Activated CD8-positive, alpha-beta memory T cell treated with anti-CD3 and anti-CD28 coated beads, Interleukin-2, amount 50 U/mL, for 24 hours (primary cell): Measurements from ENCODE around the gene DDX11.
"Not testable (repeated sequence)": the region's sequence is repeated elsewhere in the genome, so short reads cannot be mapped to it uniquely, and the experiment has no call there.

Source experiments
- DNase-seq: peaks from one replicate; pipeline ENCODE4 v3.0.0-alpha.2; 2020; ENCODE audit errors: extremely low read depth

The DDX11 gene

GRCh38 chr12:31073527-31074332 lies at the start of gene DDX11:
DDX11 (plus strand) TSS chr12:31073860; CDS start chr12:31078394, 4,534 bp downstream.
- DNase-seq = peak; percentile 80

GRCh38 chr12:31026202-31026601 lies 47.5 kb upstream of the DDX11 start:
- no peak for DNase-seq

GRCh38 chr12:31027006-31027405 lies 46.7 kb upstream of the DDX11 start:
- not testable (repeated sequence) for DNase-seq

GRCh38 chr12:31029468-31029867 lies 44.2 kb upstream of the DDX11 start:
- DNase-seq = no peak

GRCh38 chr12:31029916-31030562 lies 43.6 kb upstream of the DDX11 start:
- DNase-seq = no peak

GRCh38 chr12:31031951-31032335 lies 41.7 kb upstream of the DDX11 start:
- DNase-seq = no peak

DNA sequence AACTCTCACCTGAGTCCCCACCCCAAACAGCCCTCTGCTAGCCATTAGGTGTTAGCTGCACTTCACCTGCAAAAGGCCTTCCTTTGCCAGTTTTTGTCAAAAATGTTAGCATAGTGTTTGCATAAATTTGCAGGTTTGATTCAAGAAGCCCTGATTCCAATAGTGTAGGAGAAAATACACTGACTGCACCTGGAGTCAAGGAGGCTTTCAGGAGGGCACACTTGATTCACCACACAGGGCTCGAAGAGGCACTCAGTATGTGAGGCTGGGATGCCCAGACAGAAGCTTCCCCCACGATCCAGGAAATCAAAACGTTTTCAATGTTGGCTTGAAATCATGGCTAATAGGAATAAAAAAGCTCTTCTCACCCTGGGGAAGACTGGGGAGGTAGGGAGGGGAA lies 40.5 kb upstream of the DDX11 start:
- DNase-seq = no peak

- no peak for DNase-seq
These were observed 40.0 kb upstream of the DDX11 start for GRCh38 chr12:31033681-31034080.

- DNase-seq = no peak
These were observed 39.3 kb upstream of the DDX11 start for GRCh38 chr12:31034372-31034771.

GRCh38 chr12:31035226-31035625 lies 38.4 kb upstream of the DDX11 start:
- no peak for DNase-seq

DNA sequence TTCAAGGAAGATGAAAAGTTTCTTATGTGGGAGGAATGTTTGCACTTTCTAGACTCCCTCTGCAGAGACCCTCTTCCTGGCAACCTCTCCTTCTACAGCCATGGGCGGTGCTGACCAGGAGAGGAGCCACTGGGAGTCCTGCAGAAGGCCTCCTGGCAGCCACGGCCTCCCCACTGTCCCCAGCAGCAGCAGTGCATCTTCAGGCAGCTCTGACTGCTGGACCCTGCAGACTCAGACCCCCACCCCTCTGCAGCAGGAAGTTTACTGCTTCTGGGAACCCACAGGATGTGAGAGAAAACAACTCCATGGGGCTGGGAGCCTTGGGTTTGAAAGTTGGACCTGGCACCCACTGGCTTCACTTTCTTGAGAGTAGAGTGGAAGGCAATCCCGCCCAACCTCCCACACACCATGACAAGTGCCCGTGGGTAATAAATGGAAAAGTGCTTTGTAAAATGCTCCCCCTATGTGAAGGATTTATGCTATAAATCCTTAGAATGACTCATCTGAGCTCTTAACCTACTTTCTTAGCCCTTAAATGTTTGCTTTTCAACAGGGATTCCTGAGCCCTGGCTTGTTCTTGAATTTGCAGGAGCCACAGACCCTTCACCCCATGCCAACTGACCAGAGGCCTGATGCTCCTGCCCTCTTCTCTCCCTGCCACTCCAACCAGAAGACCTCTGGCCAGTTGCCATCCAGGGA lies 37.5 kb upstream of the DDX11 start:
- no peak for DNase-seq

GRCh38 chr12:31037028-31037427 lies 36.6 kb upstream of the DDX11 start:
- no peak for DNase-seq

- DNase-seq = no peak
These were observed 35.7 kb upstream of the DDX11 start for GRCh38 chr12:31037931-31038330.

- no peak for DNase-seq
These were observed 32.6 kb upstream of the DDX11 start for GRCh38 chr12:31041033-31041564.

DNA sequence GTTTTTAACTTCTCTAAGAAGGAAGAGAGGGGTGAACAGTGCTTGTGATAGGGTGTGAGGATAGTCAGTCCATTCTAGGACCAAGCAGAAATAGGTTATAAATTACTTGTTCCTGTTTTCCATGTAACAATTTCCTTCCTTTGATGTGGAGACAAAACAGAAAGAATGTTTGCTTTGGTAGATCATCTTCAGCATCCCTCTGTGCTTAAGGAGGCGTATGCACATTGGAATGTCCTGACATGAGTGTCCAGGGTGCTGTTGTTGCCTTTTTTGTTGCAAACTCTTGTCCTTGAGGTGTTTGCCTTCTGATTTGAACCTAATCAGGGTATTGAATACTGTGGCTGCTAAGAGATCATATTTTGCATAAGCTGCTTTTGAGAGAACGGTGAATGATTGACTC lies 23.5 kb upstream of the DDX11 start:
- not testable (repeated sequence) for DNase-seq

- not testable (repeated sequence) for DNase-seq
These were observed 23.1 kb upstream of the DDX11 start for GRCh38 chr12:31050548-31050947.

DNA sequence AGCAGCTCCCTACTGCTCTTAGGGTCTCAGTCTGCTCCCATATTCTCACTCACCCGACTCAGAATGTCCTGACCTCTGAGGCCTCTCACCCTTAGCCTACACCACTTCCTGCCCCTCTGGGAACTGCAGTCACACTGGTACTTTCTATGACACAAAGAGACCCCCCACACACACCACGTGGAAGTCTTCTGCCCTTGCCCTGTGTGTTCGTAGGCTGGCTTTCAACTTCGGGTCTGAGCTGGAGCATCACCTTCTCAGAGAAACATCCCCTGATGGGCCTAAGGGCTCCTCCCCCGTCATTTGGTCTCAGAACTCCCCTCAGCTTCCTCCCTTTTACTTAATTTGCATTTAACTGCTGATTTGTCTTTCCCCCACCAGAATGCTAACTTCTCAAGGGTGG lies 22.0 kb upstream of the DDX11 start:
- not testable (repeated sequence) for DNase-seq

- DNase-seq = not testable (repeated sequence)
These were observed 21.5 kb upstream of the DDX11 start for GRCh38 chr12:31052121-31052520.

- DNase-seq = not testable (repeated sequence)
These were observed 20.8 kb upstream of the DDX11 start for GRCh38 chr12:31052666-31053439.

DNA sequence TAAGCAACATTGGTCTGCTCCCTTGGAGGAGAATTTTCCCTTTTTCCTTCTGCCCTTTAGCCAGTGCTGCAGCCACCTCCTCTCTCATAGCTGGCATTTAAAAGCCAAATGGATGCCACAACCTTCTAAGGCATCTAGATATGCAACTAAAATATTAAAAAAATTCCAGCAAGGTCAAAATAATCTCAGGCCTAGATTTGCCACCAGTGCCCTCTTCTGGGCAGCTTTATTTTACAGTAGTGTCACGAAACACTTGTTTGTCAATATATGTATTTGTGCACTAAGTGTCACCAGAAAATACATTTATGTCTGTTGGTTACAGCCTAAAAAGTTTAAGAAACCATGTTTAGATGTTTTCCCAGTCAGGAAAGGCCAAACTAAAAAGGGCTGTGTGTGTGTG lies 19.7 kb upstream of the DDX11 start:
- not testable (repeated sequence) for DNase-seq

- no peak for DNase-seq
These were observed 16.0 kb upstream of the DDX11 start for GRCh38 chr12:31057671-31058070.

DNA sequence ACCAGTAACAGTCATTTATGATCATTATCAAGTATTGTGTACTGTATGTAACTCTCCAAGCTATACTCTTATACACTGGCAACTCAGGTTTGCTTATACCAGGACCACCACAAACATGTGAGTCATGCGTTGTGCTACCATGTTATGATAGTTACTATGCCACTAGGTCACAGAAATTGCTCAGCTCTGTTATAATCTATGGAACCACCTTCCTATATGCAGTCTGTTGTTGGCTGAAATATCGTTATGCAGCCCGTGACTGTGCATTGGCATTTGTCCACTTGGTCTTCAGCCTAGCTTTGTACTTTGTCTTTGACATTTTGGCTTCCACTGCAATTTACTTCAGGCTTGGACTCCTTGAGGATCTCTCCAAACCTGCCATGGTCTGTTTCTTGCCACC lies 7.5 kb upstream of the DDX11 start:
- DNase-seq = not testable (repeated sequence)
